BLaER1 (cell line): ENCODE data around the gene NCK1.

Experiments
- H3K27ac ChIP-seq: shearing (Covaris generic); formaldehyde crosslinking; 2 replicates; pipeline ENCODE4 v1.8.1; 2022
- H3K27me3 ChIP-seq: shearing (Covaris generic); formaldehyde crosslinking; 2 replicates; pipeline ENCODE4 v1.8.1; 2022
- H3K36me3 ChIP-seq: shearing (Covaris generic); formaldehyde crosslinking; 2 replicates; pipeline ENCODE4 v1.8.1; 2022
- H3K4me1 ChIP-seq: shearing (Covaris generic); formaldehyde crosslinking; 2 replicates; pipeline ENCODE4 v1.8.1; 2022
- H3K4me2 ChIP-seq: shearing (Covaris generic); formaldehyde crosslinking; 2 replicates; pipeline ENCODE4 v1.8.1; 2022
- H3K4me3 ChIP-seq: shearing (Covaris generic); formaldehyde crosslinking; 2 replicates; pipeline ENCODE4 v1.8.1; 2022
- H3K9ac ChIP-seq: shearing (Covaris generic); formaldehyde crosslinking; 2 replicates; pipeline ENCODE4 v1.8.1; 2022
- H3K9me3 ChIP-seq: shearing (Covaris generic); formaldehyde crosslinking; 2 replicates; pipeline ENCODE4 v1.8.1; 2022
- H4K20me1 ChIP-seq: shearing (Covaris generic); formaldehyde crosslinking; 2 replicates; pipeline ENCODE4 v1.8.1; 2022
- Cebpa-rat ChIP-seq: shearing (Covaris generic); IDR thresholded peaks from 2 replicates; pipeline ENCODE4 v1.8.1; 2022

NCK1 gene

GRCh38 chr3:136835813-136836510, 26.0 kb upstream of the NCK1 start:
- H3K27me3 ChIP-seq = no peaks in the 10 kb centered on the region
- no peak overlapping the region for H3K4me2 ChIP-seq
- H3K9ac ChIP-seq = no peak overlapping the region
- H3K4me3 ChIP-seq = no peak overlapping the region
- H3K4me1 ChIP-seq = peaks cover 25% of the 10 kb centered on the region
- peaks cover 2% of the 10 kb centered on the region; the same call in 1 of the 2 replicates for H3K36me3 ChIP-seq
- no peak overlapping the region for H3K27ac ChIP-seq
- H4K20me1 ChIP-seq = no peaks in the 10 kb centered on the region
- no peak for TF ChIP-seq Cebpa-rat
- H3K9me3 ChIP-seq = no peaks in the 10 kb centered on the region

- H3K9me3 ChIP-seq = no peaks in the 10 kb centered on the region
- no peak overlapping the region for H3K4me3 ChIP-seq
- no peaks in the 10 kb centered on the region for H3K27me3 ChIP-seq
- H3K4me1 ChIP-seq = peaks cover 25% of the 10 kb centered on the region
- TF ChIP-seq Cebpa-rat = no peak
- no peak overlapping the region for H3K4me2 ChIP-seq
- peaks cover 9% of the 10 kb centered on the region; the same call in 1 of the 2 replicates for H3K36me3 ChIP-seq
- no peak overlapping the region for H3K9ac ChIP-seq
- H4K20me1 ChIP-seq = no peaks in the 10 kb centered on the region
- no peak overlapping the region for H3K27ac ChIP-seq
Measured at GRCh38 chr3:136836511-136837156, 25.4 kb upstream of the NCK1 start.

DNA sequence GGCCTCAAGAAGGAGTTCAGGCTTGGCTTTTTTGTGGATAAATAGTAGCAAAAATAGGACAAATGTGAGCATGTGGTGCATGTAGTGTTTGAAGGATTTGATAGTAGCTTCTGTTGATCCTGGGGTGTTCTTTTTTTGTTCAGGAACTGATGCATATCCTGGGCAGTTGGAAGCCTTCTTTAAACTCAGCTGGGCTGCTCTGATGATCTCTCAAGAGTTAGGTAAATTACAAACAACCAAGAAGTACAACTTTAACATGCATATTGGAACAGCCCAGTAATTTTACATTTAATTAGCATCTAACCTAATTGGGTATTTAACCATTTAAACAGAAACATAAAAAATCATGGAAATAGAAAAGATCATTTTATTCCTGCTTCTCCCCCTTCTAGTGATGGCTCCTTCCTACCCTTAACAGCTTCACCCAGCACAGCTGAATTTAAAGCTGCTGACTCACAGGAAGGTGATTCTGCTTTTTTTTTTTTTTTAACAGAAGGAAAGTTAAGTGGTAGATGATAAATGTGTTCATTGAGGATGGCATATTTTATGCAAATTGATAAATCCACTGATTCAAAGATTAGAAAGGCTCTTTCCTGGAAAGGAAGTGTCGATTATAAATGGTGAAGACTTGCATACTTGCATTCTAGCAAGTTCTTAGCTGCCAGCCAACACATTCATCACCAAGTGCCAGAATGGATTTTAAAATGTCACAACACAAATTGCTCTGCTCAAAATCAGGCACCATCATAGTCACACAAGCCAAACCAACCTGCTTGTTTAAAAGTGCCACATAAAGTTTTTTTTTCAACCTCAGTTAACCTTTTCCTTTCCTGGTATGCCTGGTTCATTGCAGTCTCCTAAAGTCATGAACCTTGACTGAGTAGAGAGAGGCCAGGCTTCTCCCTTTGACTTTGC, 23.1 kb upstream of the NCK1 start:
- no peaks in the 10 kb centered on the region for H3K27me3 ChIP-seq
- no peaks in the 10 kb centered on the region for H3K9me3 ChIP-seq
- no peak for TF ChIP-seq Cebpa-rat
- H4K20me1 ChIP-seq = no peaks in the 10 kb centered on the region
- peaks cover 25% of the 10 kb centered on the region for H3K4me1 ChIP-seq
- peak overlapping the region; percentile 23; the same call in 1 of the 2 replicates for H3K27ac ChIP-seq
- peaks cover 24% of the 10 kb centered on the region for H3K36me3 ChIP-seq
- no peak overlapping the region for H3K4me3 ChIP-seq
- H3K9ac ChIP-seq = no peak overlapping the region
- peak overlapping the region; percentile 48 for H3K4me2 ChIP-seq

DNA sequence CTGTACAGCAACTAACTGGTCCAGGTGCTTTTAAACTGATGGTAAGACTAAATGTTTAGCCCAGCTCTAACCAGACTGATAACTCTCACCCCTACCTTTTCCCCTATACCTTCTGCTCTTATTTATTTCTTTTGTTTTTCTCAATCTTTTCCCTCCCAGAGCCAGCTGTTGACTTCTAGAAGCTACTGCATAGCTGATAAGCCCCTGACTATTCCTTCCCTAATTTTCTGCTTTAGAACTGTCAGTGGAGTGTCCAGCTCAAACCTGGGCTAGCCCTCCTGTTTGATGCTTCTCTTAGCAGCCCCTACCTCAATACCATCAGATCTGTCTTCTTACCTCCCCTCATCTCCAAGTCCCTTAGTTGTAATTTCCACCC, 22.5 kb upstream of the NCK1 start:
- H3K9me3 ChIP-seq = no peaks in the 10 kb centered on the region
- H3K4me1 ChIP-seq = peaks cover 25% of the 10 kb centered on the region
- no peak overlapping the region for H3K4me3 ChIP-seq
- H3K36me3 ChIP-seq = peaks cover 31% of the 10 kb centered on the region
- H3K27ac ChIP-seq = peak overlapping the region; percentile 23; the same call in 1 of the 2 replicates
- no peak overlapping the region for H3K9ac ChIP-seq
- H3K4me2 ChIP-seq = peak overlapping the region; percentile 48
- no peak for TF ChIP-seq Cebpa-rat
- H4K20me1 ChIP-seq = no peaks in the 10 kb centered on the region
- no peaks in the 10 kb centered on the region for H3K27me3 ChIP-seq

GRCh38 chr3:136840252-136840651, 21.8 kb upstream of the NCK1 start:
- no peak for TF ChIP-seq Cebpa-rat
- Histone ChIP-seq H3K27ac (no peak overlapping the region), H3K27me3 (no peaks in the 10 kb centered on the region), H3K36me3 (peaks cover 34% of the 10 kb centered on the region), H3K4me3 (no peak overlapping the region), H3K4me2 (no peak overlapping the region), H3K9ac (no peak overlapping the region), H3K9me3 (no peaks in the 10 kb centered on the region), H4K20me1 (no peaks in the 10 kb centered on the region), H3K4me1 (peaks cover 25% of the 10 kb centered on the region)

DNA sequence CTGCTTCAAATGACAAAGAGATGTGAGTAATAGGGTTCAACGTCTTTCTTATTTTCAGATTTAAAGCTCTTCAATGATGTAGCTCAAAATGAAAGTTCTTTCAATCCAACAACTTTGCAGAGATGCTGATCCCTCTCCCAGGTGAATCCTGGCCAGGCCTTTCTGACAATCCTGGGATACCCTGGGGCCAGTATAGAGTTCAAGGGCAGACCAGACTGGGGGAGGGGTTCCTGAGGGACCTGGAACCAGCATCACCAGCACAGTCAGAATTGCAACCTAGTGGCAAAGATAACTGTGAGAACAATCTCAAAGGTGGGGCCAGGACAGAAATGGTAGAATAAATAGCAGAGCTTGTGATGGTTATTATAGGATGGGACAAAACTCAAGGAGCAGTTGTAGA, 19.7 kb upstream of the NCK1 start:
- H3K36me3 ChIP-seq = peaks cover 47% of the 10 kb centered on the region

DNA sequence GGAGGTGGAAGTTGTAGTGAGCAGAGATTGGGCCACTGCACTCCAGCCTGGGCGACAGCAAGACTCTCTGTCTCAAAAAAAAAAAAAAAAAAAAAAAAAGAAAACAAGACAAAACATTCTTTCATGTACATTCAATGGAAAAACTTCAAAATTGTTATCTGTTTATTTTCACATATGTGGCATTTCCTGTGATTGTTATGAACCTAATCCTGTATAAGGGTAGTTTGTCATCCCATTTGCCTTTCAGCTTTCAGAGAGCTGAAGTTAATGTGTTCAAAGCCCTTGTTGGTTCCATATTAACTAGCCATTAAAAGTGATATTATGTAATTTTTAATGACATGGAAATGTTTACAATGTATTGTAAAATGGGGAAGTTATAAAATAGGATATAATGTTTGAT, 17.3 kb upstream of the NCK1 start:
- Histone ChIP-seq H4K20me1 (no peaks in the 10 kb centered on the region), H3K27ac (no peak overlapping the region), H3K9me3 (no peaks in the 10 kb centered on the region), H3K27me3 (no peaks in the 10 kb centered on the region), H3K9ac (no peak overlapping the region), H3K36me3 (peaks cover 56% of the 10 kb centered on the region), H3K4me1 (peaks cover 6% of the 10 kb centered on the region), H3K4me3 (no peak overlapping the region), H3K4me2 (no peak overlapping the region)
- TF ChIP-seq Cebpa-rat = no peak

More for the DNA sequence above, 19.7 kb upstream of the NCK1 start:
- Histone ChIP-seq H3K27ac (no peak overlapping the region), H3K4me3 (no peak overlapping the region), H3K9me3 (no peaks in the 10 kb centered on the region), H3K4me1 (peaks cover 25% of the 10 kb centered on the region), H3K4me2 (no peak overlapping the region), H4K20me1 (no peaks in the 10 kb centered on the region), H3K27me3 (no peaks in the 10 kb centered on the region), H3K9ac (no peak overlapping the region)
- no peak for TF ChIP-seq Cebpa-rat

DNA sequence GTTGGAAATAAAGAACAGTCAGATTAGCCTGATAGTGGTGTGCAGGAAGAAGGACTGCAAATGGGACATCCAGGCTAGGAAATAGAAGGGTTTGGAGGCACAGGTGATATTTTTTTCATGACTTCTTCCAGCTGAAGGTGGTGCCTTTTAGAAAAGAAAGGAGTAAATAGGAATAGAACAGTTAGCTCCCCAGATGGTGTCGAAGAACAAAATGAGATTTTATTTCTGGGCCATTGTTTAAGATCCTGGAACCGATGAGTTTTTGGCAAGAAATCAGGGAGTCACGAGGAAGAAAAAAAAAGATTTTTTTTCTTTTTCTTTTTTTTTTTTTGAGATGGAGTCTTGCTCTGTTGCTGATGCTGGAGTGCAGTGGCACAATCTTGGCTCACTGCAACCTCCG, 9.8 kb upstream of the NCK1 start:
- peaks cover 33% of the 10 kb centered on the region for H3K36me3 ChIP-seq
- H3K27ac ChIP-seq = no peak overlapping the region
- H3K27me3 ChIP-seq = no peaks in the 10 kb centered on the region
- TF ChIP-seq Cebpa-rat = no peak
- no peak overlapping the region for H3K4me2 ChIP-seq
- peaks cover 19% of the 10 kb centered on the region for H3K9me3 ChIP-seq
- no peak overlapping the region for H3K4me3 ChIP-seq
- H3K4me1 ChIP-seq = no peaks in the 10 kb centered on the region
- no peaks in the 10 kb centered on the region for H4K20me1 ChIP-seq
- no peak overlapping the region for H3K9ac ChIP-seq

DNA sequence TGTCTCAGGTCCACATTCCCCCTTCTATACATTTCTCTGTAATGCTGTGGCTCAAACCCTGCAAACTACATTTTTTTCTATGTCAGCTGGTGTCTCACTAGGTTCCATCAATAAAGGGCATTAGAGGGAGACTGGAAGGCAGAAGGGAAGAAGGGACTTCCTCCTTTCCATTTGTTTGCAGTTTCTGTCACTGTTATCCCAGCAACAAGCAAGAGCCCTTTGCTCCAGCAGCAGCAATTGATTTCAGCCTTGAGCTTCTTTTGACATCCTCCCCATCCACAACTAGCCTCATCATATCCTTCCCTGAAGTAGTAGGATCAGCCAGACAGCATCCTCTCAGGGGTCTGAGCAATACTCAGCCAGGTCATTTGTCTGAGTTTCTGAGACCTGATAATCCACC, 5.3 kb upstream of the NCK1 start:
- no peak for TF ChIP-seq Cebpa-rat
- Histone ChIP-seq H4K20me1 (no peaks in the 10 kb centered on the region), H3K4me1 (peaks cover 13% of the 10 kb centered on the region), H3K27ac (no peak overlapping the region), H3K4me3 (no peak overlapping the region), H3K9me3 (peaks cover 33% of the 10 kb centered on the region), H3K36me3 (peaks cover 34% of the 10 kb centered on the region), H3K27me3 (no peaks in the 10 kb centered on the region), H3K4me2 (no peak overlapping the region), H3K9ac (no peak overlapping the region)
